Peyer's patch (tissue), 4 donors: ENCODE results near the gene PMP22. TPM values are rescaled to one million over a fixed set of nuclear protein-coding genes. Genes with fewer than 3 reads are reported as not detected.
"Not testable (repeated sequence)": the region's sequence is repeated elsewhere in the genome, so short reads cannot be mapped to it uniquely, and the experiment has no call there.

Experiments
- DNase-seq, 3 donors: peaks; one replicate each; pipeline ENCODE4 v3.0.0-alpha.2; 2017 to 2019
- H3K27ac ChIP-seq, 4 donors: fragments of 200-600 bp; sonication (generic); one replicate each; pipeline ENCODE4 v1.5.1; 2016 to 2019
- H3K27me3 ChIP-seq, 2 donors: fragments of 200-600 bp; sonication (generic); one replicate each; pipeline ENCODE4 v1.5.1; 2019
- H3K36me3 ChIP-seq, 3 donors: fragments of 200-600 bp; sonication (generic); one replicate each; pipeline ENCODE4 v1.5.1; 2016 to 2019
- H3K4me1 ChIP-seq, 4 donors: fragments of 200-600 bp; sonication (generic); one replicate each; pipeline ENCODE4 v1.5.1; 2016 to 2019
- H3K4me3 ChIP-seq, 4 donors: fragments of 200-600 bp; sonication (generic); 1 replicate in 3 of 4; 2 replicates in 1 of 4; pipeline ENCODE4 v1.5.1; 2016 to 2019; ENCODE audit warnings: mild to moderate bottlenecking in 1 of 4
- H3K9me3 ChIP-seq, 4 donors: fragments of 200-600 bp; sonication (generic); one replicate each; pipeline ENCODE4 v1.5.1; 2016 to 2019; ENCODE audit warnings: mild to moderate bottlenecking in 1 of 4
- CTCF ChIP-seq, 6 experiments: fragments of 450-650 bp in 4 of 6; fragments of 200-600 bp in 2 of 6; sonication (generic) in 1 of 6; IDR thresholded peaks; one replicate each; pipeline ENCODE4 v1.5.1; 2017 to 2019; ENCODE audit warnings: antibody characterized with exemption in 6 of 6, mild to moderate bottlenecking in 3 of 6, moderate library complexity in 1 of 6
- POLR2A ChIP-seq, 2 donors: fragments of 450-650 bp; IDR thresholded peaks; one replicate each; pipeline ENCODE4 v1.5.1; 2017; ENCODE audit warnings: antibody characterized with exemption in 2 of 2, mild to moderate bottlenecking in 2 of 2, moderate library complexity in 2 of 2
- total RNA-seq, 4 donors: library from RNA; depleted of rRNA; stranded (reverse); fragments of >200 nt; gene quantifications; one replicate each; pipeline ENCODE4 v1.1.0, GENCODE V29; 2016

PMP22 gene
- total RNA-seq, 4 donors from 2014 or later = 37.1 to 474 (median 298) TPM

GRCh38 chr17:15216481-15216880 is 48.6 kb downstream of the PMP22 start:
- Histone ChIP-seq H3K9me3 (no peaks in the 10 kb centered on the region), H3K27ac (no peak overlapping the region), H3K4me3 (no peak overlapping the region), H3K27me3 (no peaks in the 10 kb centered on the region), H3K36me3 (no peaks in the 10 kb centered on the region), H3K4me1 (no peaks in the 10 kb centered on the region)
- TF ChIP-seq POLR2A (IDR thresholded peaks at IDR 0.05) (no peak), CTCF (IDR thresholded peaks at IDR 0.05) (no peak)
- DNase-seq = no peak

GRCh38 chr17:15213381-15214087 is 51.6 kb downstream of the PMP22 start:
- no peaks in the 10 kb centered on the region for H3K4me1 ChIP-seq
- no peaks in the 10 kb centered on the region for H3K36me3 ChIP-seq
- H3K4me3 ChIP-seq = no peak overlapping the region
- no peaks in the 10 kb centered on the region for H3K9me3 ChIP-seq
- no peaks in the 10 kb centered on the region for H3K27me3 ChIP-seq
- H3K27ac ChIP-seq = no peak overlapping the region
- DNase-seq = no peak
- TF ChIP-seq POLR2A (IDR thresholded peaks at IDR 0.05) (no peak), CTCF (IDR thresholded peaks at IDR 0.05) (peak in 2 of 6 experiments; percentile 12 to 21)

- no peaks in the 10 kb centered on the region for H3K4me1 ChIP-seq
- H3K9me3 ChIP-seq = no peaks in the 10 kb centered on the region
- no peak overlapping the region for H3K27ac ChIP-seq
- H3K36me3 ChIP-seq = no peaks in the 10 kb centered on the region
- no peak for TF ChIP-seq CTCF (IDR thresholded peaks at IDR 0.05)
- no peak for TF ChIP-seq POLR2A (IDR thresholded peaks at IDR 0.05)
- no peak for DNase-seq
- no peak overlapping the region for H3K4me3 ChIP-seq
- H3K27me3 ChIP-seq = no peaks in the 10 kb centered on the region
These were observed 54.9 kb downstream of the PMP22 start for GRCh38 chr17:15210247-15210646.

GRCh38 chr17:15203062-15203461 is 62.1 kb downstream of the PMP22 start:
- H3K4me1 ChIP-seq, H3K27ac ChIP-seq, DNase-seq, H3K36me3 ChIP-seq, H3K4me3 ChIP-seq, H3K27me3 ChIP-seq, H3K9me3 ChIP-seq: not testable (repeated sequence)

GRCh38 chr17:15200574-15200973 is 64.6 kb downstream of the PMP22 start:
- not testable (repeated sequence) for H3K4me1 ChIP-seq, H3K36me3 ChIP-seq, H3K9me3 ChIP-seq, H3K4me3 ChIP-seq, DNase-seq, H3K27ac ChIP-seq, H3K27me3 ChIP-seq

- no peaks in the 10 kb centered on the region for H3K4me1 ChIP-seq
- DNase-seq = no peak
- TF ChIP-seq POLR2A (IDR thresholded peaks at IDR 0.05) = no peak
- TF ChIP-seq CTCF (IDR thresholded peaks at IDR 0.05) = no peak
- peaks cover 0 to 8% (median 0%) of the 10 kb centered on the region in 4 donors for H3K9me3 ChIP-seq
- H3K4me3 ChIP-seq = no peak overlapping the region
- no peak overlapping the region for H3K27ac ChIP-seq
- H3K27me3 ChIP-seq = no peaks in the 10 kb centered on the region
- no peaks in the 10 kb centered on the region for H3K36me3 ChIP-seq
These were observed 67.9 kb downstream of the PMP22 start for GRCh38 chr17:15197229-15197628.

GRCh38 chr17:15194859-15195277 is 70.3 kb downstream of the PMP22 start:
- H3K9me3 ChIP-seq = peaks cover 0 to 5% (median 0%) of the 10 kb centered on the region in 4 donors
- TF ChIP-seq POLR2A (IDR thresholded peaks at IDR 0.05) (no peak), CTCF (IDR thresholded peaks at IDR 0.05) (no peak)
- H3K27me3 ChIP-seq = no peaks in the 10 kb centered on the region
- no peak overlapping the region for H3K4me3 ChIP-seq
- no peak overlapping the region for H3K27ac ChIP-seq
- DNase-seq = no peak
- no peaks in the 10 kb centered on the region for H3K4me1 ChIP-seq
- H3K36me3 ChIP-seq = no peaks in the 10 kb centered on the region
